ENCODE data around the gene USO1. TPM values are rescaled to one million over a fixed set of nuclear protein-coding genes. Genes with fewer than 3 reads are reported as not detected.

USO1 gene
- total and polyA plus RNA-seq, 9 of the 15 experiments (the other 6 are each of a cell fraction or from before 2014, with no cell fraction given), result 19.3 to 97.8 (median 48.5) TPM

- no peak for TF ChIP-seq ZBTB40 (IDR thresholded peaks at IDR 0.05)
- no peak for TF ChIP-seq ZBTB40 (CRISPR knock-in tag; IDR thresholded peaks at IDR 0.05)
- no peak for TF ChIP-seq RFX5 (IDR thresholded peaks at IDR 0.05; ENCODE audit: low read depth, low read length)
- no peak for TF ChIP-seq ZNF609 (CRISPR knock-in tag; IDR thresholded peaks at IDR 0.05; ENCODE audit: borderline replicate concordance)
- no peak for TF ChIP-seq E2F8 (IDR thresholded peaks at IDR 0.05; ENCODE audit: low read depth, partially characterized antibody)
Observed at GRCh38 chr4:75726577-75726976, 2.2 kb downstream of the USO1 start (continued).
